HG03520 (cell line): Measurements from ENCODE around the gene AFF2.
A peak's percentile ranks its signal among the peaks of the same experiment; 100 is the strongest.

Experiments used
- ATAC-seq: cut with Tn5 transposase; IDR thresholded peaks from one replicate; pipeline ENCODE4 v1.9.1; 2021; ENCODE audit warnings: mild to moderate bottlenecking, moderate library complexity; ENCODE audit not compliant: unreplicated experiment

AFF2 gene

GRCh38 chrX:148580016-148580415 is 79.6 kb downstream of the AFF2 start:
- no peak for ATAC-seq

GRCh38 chrX:148582353-148582752 is 81.9 kb downstream of the AFF2 start:
- ATAC-seq, result no peak

- no peak for ATAC-seq
Observed at GRCh38 chrX:148588649-148589310, 88.4 kb downstream of the AFF2 start.

- ATAC-seq, result no peak
Observed at GRCh38 chrX:148592595-148592994, 92.2 kb downstream of the AFF2 start.

- no peak for ATAC-seq
Observed at GRCh38 chrX:148593146-148593545, 92.7 kb downstream of the AFF2 start.

GRCh38 chrX:148593987-148594386 is 93.6 kb downstream of the AFF2 start:
- ATAC-seq, result no peak

GRCh38 chrX:148599404-148599803 is 99.0 kb downstream of the AFF2 start:
- no peak for ATAC-seq

- no peak for ATAC-seq
Observed at GRCh38 chrX:148600131-148600530, 99.7 kb downstream of the AFF2 start.

- no peak for ATAC-seq
Observed at GRCh38 chrX:148600581-148600980, 100.2 kb downstream of the AFF2 start.

GRCh38 chrX:148601034-148601433 is 100.6 kb downstream of the AFF2 start:
- ATAC-seq, result no peak

GRCh38 chrX:148609515-148610327 is 109.3 kb downstream of the AFF2 start:
- peak; percentile 59 for ATAC-seq

- peak; percentile 58 for ATAC-seq
Observed at GRCh38 chrX:148610328-148610698, 109.9 kb downstream of the AFF2 start.

GRCh38 chrX:148611993-148612392 is 111.6 kb downstream of the AFF2 start:
- ATAC-seq, result peak; percentile 42

- no peak for ATAC-seq
Observed at GRCh38 chrX:148612431-148612830, 112.0 kb downstream of the AFF2 start.

- ATAC-seq, result no peak
Observed at GRCh38 chrX:148613636-148614035, 113.2 kb downstream of the AFF2 start.

GRCh38 chrX:148615491-148615890 is 115.1 kb downstream of the AFF2 start:
- ATAC-seq, result no peak

GRCh38 chrX:148618470-148619445 is 118.3 kb downstream of the AFF2 start:
- no peak for ATAC-seq

- ATAC-seq, result no peak
Observed at GRCh38 chrX:148620023-148620422, 119.6 kb downstream of the AFF2 start.

GRCh38 chrX:148624951-148625474 is 124.6 kb downstream of the AFF2 start:
- ATAC-seq, result no peak

GRCh38 chrX:148628621-148629020 is 128.2 kb downstream of the AFF2 start:
- no peak for ATAC-seq

- no peak for ATAC-seq
Observed at GRCh38 chrX:148629434-148629833, 129.0 kb downstream of the AFF2 start.
